Measurements from ENCODE around the gene SLC35B2.
A peak's percentile ranks its signal among the peaks of the same experiment; 100 is the strongest.
"Not testable (repeated sequence)": the region's sequence is repeated elsewhere in the genome, so short reads cannot be mapped to it uniquely, and the experiment has no call there.

SLC35B2 gene

DNA sequence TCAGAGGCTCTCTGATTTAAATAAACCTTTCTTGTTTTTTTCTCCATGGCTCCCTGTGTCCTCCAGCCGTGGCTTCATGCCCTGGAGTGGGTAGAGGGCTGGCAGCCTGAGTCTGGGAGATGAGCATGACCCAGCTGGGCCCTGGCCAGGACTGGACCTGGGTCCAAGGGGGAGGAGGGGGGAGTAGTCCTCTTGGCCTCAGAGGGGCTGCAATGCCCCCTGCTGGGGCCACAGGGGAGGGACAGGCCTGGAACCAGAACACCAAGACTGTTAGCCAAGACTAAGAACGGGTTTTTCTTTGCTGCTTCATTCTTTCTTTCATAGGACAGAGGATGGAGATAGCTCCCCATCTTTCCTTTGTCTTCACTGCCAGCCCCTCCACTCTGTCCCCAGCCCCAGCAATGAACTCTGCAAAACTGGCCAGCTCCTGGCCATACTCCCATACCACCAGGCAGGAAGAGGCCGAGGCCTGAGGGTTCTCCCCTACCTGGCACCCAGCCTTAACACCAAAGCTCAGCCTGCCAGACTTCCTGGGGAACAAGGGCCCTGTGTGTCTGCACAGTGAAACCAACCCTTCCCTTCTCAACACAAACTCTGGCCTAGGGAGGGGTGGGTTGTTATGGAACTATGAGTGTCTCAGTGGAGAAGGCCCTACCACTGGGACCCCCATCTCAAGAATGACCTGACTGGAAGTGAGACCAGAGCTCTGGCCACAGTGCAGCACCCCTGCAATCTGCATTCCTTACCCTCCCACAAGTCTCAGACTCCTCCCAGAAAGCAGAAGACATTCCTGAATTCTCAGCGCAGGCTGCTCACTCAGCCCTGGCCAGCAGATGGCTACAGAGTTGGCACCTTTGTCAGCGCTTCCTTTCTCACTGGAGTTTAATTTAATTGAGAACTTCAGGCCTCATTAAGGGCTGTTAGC is 23.0 kb downstream of the SLC35B2 start:
- TF ChIP-seq, protein P1, sequence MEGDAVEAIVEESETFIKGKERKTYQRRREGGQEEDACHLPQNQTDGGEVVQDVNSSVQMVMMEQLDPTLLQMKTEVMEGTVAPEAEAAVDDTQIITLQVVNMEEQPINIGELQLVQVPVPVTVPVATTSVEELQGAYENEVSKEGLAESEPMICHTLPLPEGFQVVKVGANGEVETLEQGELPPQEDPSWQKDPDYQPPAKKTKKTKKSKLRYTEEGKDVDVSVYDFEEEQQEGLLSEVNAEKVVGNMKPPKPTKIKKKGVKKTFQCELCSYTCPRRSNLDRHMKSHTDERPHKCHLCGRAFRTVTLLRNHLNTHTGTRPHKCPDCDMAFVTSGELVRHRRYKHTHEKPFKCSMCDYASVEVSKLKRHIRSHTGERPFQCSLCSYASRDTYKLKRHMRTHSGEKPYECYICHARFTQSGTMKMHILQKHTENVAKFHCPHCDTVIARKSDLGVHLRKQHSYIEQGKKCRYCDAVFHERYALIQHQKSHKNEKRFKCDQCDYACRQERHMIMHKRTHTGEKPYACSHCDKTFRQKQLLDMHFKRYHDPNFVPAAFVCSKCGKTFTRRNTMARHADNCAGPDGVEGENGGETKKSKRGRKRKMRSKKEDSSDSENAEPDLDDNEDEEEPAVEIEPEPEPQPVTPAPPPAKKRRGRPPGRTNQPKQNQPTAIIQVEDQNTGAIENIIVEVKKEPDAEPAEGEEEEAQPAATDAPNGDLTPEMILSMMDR (IDR thresholded peaks at IDR 0.05; ENCODE audit: extremely low read depth, insufficient read depth, missing control alignments), result peak; percentile 80
- in situ Hi-C loops (cut with MboI; ENCODE audit: low pct_unique_long_range_greater_than_20kb, low sequenced_read_pairs, unreplicated experiment), result loop anchor here (5.0 kb wide), 1 partner anchor 62 kb away; no protein-coding TSS in a partner anchor
- peak; percentile 71 for DNase-seq (ENCODE audit: low spot score)

DNA sequence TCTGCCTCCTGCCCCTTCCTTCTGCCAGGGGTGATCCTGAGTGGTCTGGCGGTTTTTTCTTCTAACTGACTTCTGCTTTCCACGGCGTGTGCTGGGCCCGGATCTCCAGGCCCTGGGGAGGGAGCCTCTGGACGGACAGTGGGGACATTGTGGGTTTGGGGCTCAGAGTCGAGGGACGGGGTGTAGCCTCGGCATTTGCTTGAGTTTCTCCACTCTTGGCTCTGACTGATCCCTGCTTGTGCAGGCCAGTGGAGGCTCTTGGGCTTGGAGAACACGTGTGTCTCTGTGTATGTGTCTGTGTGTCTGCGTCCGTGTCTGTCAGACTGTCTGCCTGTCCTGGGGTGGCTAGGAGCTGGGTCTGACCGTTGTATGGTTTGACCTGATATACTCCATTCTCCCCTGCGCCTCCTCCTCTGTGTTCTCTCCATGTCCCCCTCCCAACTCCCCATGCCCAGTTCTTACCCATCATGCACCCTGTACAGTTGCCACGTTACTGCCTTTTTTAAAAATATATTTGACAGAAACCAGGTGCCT is 23.7 kb downstream of the SLC35B2 start:
- DNase-seq (ENCODE audit: low spot score), result no peak

GRCh38 chr6:44232676-44233566 is 24.4 kb downstream of the SLC35B2 start:
- DNase-seq (ENCODE audit: low spot score), result no peak
- TF ChIP-seq, protein P1 (IDR thresholded peaks at IDR 0.05; ENCODE audit: extremely low read depth, insufficient read depth, missing control alignments), result no peak
- in situ Hi-C loops (cut with MboI; ENCODE audit: low pct_unique_long_range_greater_than_20kb, low sequenced_read_pairs, unreplicated experiment), result no loop called here

More for the DNA sequence above, 23.7 kb downstream of the SLC35B2 start:
- in situ Hi-C loops (cut with MboI; ENCODE audit: low pct_unique_long_range_greater_than_20kb, low sequenced_read_pairs, unreplicated experiment), result no loop called here
- TF ChIP-seq, protein P1 (IDR thresholded peaks at IDR 0.05; ENCODE audit: extremely low read depth, insufficient read depth, missing control alignments), result no peak

- in situ Hi-C loops (cut with MboI; ENCODE audit: low pct_unique_long_range_greater_than_20kb, low sequenced_read_pairs, unreplicated experiment); DNase-seq (ENCODE audit: low spot score): not testable (repeated sequence)
Measured at GRCh38 chr6:44231426-44231825, 25.9 kb downstream of the SLC35B2 start.

DNA sequence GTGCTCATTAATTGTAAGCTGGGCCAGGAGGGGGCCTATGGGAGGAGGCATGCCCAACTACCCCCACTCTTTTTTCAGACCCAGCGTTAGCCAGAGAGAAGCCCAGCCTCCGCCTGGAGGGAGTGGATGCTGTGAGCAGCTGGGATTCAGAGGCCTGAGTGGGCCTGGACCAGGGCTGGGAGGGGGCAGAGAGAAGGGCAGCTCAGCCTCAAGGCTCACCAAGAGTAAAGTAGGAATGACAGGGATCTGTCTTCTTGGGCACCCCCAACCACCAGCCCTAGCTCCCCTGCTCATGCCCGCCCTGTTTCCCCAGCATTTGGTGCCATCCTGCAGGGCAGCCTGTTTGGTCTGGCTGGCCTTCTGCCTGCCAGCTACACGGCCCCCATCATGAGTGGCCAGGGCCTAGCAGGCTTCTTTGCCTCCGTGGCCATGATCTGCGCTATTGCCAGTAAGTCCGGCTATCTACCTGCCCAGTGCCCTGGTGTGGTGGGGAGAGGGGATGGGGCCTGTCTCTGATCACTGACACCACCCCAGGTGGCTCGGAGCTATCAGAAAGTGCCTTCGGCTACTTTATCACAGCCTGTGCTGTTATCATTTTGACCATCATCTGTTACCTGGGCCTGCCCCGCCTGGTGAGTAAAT is 27.2 kb downstream of the SLC35B2 start:
- in situ Hi-C loops (cut with MboI; ENCODE audit: low pct_unique_long_range_greater_than_20kb, low sequenced_read_pairs, unreplicated experiment), result no loop called here
- TF ChIP-seq, protein P1 (IDR thresholded peaks at IDR 0.05; ENCODE audit: extremely low read depth, insufficient read depth, missing control alignments), result no peak
- DNase-seq (ENCODE audit: low spot score), result no peak

GRCh38 chr6:44229376-44230033 is 27.8 kb downstream of the SLC35B2 start:
- TF ChIP-seq, protein P1 (IDR thresholded peaks at IDR 0.05; ENCODE audit: extremely low read depth, insufficient read depth, missing control alignments), result no peak
- no peak for DNase-seq (ENCODE audit: low spot score)
- in situ Hi-C loops (cut with MboI; ENCODE audit: low pct_unique_long_range_greater_than_20kb, low sequenced_read_pairs, unreplicated experiment), result no loop called here
